GM12801 (cell line): ENCODE data around the gene BID.

Source experiments
- TF ChIP-seq, protein P1 (sequence below): IDR thresholded peaks from one replicate; pipeline ENCODE4 v1.5.1; 2011; ENCODE audit warnings: control low read depth; ENCODE audit not compliant: insufficient read length; ENCODE audit errors: extremely low read depth

Gene BID

GRCh38 chr22:17742527-17742902 lies 31.8 kb downstream of the BID start:
- TF ChIP-seq, protein P1, sequence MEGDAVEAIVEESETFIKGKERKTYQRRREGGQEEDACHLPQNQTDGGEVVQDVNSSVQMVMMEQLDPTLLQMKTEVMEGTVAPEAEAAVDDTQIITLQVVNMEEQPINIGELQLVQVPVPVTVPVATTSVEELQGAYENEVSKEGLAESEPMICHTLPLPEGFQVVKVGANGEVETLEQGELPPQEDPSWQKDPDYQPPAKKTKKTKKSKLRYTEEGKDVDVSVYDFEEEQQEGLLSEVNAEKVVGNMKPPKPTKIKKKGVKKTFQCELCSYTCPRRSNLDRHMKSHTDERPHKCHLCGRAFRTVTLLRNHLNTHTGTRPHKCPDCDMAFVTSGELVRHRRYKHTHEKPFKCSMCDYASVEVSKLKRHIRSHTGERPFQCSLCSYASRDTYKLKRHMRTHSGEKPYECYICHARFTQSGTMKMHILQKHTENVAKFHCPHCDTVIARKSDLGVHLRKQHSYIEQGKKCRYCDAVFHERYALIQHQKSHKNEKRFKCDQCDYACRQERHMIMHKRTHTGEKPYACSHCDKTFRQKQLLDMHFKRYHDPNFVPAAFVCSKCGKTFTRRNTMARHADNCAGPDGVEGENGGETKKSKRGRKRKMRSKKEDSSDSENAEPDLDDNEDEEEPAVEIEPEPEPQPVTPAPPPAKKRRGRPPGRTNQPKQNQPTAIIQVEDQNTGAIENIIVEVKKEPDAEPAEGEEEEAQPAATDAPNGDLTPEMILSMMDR = no peak

DNA sequence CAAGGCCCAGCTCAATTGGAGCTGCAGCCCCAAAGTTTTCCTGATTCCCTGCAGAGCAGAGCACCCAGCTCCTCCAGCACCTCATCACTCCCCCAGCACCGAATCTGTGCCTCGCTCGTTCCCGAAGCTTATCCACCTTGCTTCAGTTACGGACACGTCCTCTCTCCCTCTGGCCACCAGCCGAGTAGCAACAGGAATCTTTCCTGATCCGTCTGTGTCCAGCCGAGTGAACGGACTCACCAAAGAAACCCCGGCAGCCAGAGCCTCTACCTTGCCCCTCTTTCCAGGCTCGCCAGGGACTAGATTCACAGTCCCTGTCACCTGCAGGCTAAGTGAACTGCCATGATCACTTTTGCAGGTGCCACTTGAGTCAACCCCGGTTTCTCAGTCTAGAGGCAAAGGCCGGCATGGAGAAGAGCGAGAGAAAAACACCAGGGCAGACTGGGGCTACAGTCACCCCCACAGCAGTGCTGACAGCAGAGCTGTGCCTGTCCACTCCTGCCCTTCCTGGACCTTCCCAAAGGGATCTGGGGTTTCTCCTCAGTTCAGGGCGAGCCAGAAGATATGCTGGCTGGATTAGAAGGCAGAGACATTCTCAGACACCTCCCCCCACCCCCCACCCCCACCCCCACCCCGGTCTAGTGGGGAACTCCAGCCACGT lies 32.3 kb downstream of the BID start:
- TF ChIP-seq, protein P1 = no peak

DNA sequence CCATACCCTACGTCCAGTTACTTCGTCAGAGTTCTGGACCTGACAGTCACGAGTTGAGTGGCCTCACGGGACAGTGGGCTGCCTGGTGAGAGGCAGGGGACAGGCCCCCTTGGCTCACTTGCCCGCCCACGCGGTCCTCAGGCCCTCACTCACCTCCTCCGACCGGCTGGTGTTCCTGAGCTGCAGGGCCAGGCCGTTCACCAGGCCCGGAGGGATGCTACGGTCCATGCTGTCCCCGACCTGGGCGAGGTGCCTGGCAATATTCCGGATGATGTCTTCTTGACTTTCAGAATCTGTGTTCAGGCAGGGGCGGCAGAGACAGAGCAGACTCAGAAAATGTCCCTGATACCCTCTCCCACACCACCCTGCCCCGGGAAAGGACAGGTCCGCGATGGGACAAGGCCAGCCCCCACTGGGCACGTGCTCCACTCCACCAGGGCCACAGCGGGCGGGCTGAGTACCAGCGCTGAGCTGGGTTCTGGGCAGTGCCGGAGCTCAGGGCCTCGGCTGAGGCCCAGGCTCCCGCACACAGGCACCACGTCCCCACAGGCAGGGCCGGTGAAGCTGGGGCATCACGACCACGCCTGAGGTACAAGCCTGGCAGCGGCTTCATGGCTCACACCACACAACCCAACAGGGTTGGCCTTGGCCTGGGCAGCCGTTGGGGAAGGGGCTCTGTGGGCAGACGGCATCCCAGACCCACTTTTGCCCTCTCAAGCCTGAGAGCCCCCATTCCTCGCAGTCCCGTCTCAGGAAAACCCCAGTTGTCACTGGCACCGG lies 34.9 kb downstream of the BID start:
- TF ChIP-seq, protein P1 = no peak

DNA sequence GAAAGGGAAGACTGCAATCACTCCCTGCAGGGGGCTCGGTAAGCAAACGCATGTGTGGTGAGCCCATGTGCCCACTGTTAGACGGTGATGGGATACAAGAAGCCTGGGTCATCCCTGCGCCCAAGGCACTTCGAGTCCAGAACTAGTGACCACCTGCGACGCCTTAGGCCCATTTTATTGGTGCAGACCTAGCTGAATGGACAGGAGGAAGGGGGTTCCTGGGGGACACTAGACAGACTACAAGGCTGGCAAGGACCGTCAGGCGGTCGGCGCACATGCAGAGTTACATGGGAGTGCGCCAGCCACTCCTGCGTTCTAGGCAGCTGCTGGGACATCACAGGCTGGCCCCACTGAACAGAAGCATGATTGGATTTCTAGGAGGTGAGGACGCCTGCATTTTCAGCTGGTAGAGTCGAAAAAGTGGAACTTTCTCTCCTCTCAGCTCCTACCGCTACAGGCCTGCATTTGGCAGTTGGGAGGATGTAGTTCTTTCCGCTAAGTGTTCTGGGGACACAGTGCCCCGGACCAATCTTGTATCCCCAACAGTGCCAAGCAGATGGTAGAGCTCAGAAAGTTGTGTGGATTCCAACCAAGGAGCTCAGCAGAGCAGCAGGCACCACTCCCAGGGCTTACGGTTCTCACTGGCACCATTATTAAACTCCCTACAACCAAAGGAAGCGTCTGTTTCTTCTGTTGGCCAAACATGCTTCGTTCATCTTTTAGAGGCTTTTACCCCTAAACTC lies 35.7 kb downstream of the BID start:
- TF ChIP-seq, protein P1 = no peak

DNA sequence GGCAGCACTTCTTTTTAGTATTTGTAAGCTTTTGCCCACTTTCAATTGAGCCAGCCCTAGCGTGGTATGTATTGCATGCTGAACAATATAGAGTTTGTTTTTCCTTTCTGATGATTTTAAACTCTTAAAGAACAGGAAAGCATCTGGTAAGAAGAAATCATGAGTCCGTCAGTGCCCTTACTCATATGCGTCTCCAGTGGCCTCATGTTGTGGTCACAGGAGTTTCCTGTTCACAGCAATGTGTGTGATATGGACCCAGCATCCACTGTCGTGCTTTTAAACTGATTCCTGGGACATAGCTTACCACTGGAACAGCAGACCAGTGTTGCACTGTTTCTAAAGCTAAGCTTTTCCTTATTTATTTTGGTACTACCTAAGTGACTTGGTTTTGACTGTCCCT lies 40.1 kb downstream of the BID start:
- TF ChIP-seq, protein P1 = no peak

GRCh38 chr22:17733466-17733865 lies 40.8 kb downstream of the BID start:
- TF ChIP-seq, protein P1 = no peak

DNA sequence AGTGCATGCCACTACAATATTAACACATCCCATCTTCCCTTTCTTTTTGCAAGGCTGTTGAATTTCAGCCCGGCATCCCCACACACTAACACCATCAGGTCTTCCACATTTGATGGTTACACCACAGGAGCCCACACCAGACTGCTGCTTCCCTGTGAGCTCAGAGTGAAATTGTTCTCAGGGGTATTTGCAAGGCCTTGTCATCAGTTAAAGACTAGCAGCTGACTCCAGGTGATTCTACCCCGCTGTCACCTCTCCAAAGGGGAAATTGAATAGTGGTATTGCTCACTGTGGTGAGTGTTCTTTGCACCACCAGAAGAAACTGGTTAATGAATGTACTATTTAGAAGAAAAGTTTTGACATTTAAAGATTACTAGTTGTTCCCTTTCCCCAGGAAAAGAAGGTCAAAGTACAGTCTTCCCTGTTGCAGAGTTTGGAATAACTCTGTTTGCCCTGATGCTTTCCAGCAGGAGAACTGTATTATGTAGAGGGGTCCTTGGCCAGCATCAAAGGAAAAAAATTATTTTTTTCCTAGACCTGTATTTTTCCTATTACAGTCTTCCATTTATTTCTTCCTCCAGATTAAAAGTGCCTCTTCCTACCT lies 41.9 kb downstream of the BID start:
- TF ChIP-seq, protein P1 = no peak
